HCEC 1CT (cell line): ENCODE data around the gene POLR3GL.

Source experiments
- DNase-seq: peaks from one replicate; pipeline ENCODE4 v3.0.0-alpha.2; 2017

POLR3GL gene

DNA sequence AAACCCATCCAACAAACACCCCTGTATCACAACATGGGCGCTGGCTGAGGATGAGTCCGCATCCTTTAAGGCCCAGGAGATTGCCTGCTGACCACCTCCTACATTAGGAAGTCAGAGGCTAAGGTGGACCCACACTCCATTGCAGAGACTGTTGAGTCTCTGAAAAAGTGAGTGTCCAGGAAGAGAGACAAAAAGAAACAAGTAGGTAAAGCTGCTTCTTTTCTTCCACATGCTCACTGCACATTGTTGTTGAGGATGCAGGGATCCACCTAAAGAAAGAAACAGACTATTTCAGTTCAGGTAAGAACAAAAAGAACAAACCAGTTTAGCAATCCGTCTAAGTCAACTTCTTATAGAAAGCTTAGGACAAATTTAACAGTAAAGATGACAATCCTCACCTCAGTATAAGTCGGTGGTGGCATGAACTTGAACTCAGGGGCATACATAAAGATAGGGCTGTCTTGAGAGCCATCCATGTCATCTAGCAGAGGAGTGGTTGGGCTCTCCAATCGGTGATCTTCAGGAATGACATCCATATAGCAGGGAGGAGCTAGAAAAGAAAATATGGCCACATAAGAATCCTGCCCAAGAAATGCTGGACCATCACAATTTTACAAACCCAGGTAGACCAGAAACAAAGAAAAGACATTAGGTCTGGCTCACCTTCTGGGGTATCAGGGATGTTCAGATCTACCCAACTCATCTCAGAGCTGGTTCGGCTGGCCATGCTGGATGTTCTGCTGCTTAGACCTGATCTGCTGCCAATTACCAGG is 29.3 kb downstream of the POLR3GL start:
- no peak for DNase-seq

DNA sequence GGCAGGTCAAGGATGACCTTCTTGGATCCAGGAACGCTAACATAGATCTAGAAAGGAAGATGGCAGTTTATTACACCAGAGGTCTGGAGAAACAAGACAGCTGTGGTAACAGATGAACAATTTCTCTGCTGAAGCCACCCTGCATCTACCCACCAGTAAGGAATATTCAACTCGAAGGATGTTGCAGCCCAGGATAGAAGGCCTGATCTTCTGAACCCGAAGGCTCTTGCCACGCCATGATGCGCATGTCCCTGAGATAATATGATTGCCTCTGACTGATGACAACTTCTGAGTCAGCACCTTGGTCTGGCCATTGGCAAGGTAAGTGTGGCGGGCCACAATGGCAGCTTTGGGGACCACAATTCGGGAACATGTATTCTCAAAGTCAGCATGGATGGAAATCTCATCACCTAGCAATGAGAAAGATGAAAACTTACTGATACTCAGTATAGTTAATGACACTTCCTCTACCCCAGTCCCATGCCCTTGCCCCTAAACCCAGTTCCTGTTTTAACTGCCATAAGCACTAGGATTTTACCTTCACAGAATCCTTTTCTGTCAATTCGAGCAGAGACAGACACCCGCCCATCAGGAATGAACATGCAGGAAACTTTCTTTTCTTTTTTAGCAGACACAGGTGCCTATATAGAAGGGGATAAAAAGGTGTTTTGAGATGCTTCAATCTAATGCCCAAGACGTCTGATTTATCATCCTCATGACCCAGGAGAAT is 30.1 kb downstream of the POLR3GL start:
- no peak for DNase-seq

DNA sequence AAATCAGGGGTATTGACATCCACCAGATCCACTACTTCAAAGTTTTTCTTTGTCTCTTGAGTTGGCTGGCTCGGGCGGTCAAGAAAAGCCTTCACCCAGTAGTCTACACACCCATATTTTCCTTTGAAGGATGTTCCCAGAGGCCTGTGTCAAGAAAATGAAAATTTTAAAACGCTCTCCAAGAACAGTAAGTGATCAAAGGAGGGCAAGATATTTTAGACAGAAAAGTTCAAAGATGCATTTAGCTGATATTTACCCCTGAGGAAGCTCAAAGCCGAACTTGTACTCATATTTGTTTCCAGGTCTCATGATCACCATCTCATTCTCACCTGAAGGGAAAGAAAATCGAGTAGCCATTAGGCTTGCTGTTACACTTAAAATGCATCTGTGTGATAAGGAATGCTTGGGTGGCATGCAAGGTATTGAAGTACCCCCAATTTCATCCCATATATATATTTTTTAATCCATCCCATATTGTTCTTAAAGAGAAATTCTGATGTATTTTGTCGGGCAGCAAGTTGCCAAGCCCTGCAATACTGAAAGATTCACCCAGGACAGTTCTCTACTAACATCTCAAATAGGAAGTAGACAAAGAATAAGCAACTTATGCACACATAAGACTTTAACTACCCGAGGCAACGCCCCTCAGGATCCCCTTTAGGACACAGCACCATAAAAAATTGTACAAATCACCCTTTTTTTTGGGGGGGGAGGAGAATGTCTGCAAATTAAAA is 30.8 kb downstream of the POLR3GL start:
- DNase-seq: no peak

DNA sequence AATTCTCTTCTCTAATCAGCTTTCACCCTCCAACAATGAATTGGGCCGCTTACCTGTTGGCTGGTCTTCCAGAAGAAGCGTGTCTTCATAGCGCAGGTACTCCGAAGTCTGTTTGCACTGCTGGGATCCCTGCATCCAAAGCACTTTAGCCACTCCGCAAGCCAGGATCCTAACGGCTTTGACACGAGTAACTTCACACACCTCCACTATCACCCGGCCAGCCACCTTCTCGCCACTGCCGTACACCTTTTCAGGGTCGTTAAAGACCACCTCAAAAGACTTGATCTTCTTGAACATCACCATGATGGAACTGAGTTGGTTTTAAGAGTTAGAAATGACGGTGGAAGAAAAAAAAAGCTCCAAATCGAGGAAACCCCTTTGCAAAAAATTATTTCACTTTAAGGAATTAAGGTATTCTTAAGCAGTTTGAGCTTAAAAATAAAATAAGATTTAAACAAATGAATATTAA is 31.5 kb downstream of the POLR3GL start:
- no peak for DNase-seq

DNA sequence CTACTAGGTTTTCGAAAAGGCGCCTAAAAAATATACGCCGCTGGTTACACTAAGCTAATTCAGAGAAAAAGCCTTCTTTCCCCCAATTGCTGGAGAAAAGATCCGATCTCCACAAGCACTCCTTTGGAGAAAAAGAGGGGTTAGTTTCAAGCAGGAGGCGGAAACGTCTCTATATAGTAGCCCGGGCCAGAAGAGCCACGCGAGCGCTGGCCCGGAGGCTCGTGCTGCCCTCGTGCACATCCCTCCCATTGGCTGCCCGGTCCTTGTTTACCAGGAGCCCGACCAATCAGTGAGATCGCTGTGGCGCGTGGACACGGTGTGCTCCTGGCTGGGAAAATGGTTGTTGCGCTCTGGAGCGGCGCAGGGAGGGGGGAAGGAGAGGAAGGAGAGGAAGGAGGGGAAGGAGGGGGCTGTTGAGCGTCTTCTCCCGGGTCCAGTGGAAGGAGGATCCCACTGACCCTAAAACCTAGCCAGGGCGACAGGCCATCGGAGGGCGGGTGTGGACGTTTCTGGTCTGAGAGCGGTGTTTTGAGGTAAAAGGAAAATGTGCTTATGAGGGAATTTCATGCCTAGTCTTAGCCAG is 32.0 kb downstream of the POLR3GL start, which contains the start of gene TXNIP:
TXNIP (minus strand) TSS at position 147 of the 583 bp plus-strand sequence. CDS start 313 bp downstream, outside the sequence.
- peak; percentile 99 for DNase-seq

DNA sequence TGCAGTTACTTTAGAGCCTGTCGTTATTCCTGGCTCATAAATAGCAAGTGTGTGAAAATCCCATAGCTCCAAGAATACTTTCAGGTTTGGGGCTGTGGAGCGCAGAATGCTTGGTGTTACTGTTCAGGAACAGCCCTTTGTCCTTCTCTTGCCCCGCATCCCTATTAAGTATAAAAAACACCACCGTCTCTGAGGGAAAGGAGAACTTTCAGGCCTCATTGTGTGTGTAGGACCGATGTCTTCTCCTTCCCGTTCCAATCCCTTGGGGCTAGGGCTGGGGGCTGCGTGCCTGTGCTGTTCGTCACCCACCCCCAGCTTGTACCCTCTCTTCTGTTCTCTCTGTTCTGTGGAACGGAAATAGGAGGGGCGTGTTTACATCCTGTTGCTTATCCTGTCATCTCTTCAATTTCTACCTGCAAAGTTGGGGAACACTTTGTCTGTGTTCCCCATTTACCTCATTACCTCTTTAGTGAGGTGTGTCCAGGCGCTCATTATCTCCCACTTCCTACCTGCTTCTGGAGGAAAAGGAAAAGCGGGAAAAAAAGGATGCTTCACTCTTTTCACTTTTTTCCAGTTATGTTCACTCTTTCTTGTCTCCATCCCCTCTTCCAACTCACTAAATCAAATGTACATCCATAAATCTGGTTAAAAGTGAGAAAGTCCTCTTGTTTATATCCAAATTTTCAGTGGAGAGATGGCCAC is 32.7 kb downstream of the POLR3GL start:
- no peak for DNase-seq

DNA sequence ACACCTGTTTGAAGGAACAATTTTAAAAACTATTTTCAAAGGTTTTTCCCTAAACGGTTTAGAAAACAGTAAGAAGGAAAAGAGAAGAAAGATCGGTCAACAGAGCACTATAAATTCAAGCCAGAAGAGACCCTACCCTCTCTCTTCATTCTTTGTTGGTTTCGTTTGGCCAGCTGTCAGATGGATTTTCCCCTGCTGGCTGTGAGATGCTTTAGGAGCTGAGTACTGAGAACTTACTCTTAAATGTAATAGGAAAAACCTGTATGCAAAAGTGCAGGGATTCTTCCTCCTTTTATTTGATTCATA is 33.2 kb downstream of the POLR3GL start:
- no peak for DNase-seq

DNA sequence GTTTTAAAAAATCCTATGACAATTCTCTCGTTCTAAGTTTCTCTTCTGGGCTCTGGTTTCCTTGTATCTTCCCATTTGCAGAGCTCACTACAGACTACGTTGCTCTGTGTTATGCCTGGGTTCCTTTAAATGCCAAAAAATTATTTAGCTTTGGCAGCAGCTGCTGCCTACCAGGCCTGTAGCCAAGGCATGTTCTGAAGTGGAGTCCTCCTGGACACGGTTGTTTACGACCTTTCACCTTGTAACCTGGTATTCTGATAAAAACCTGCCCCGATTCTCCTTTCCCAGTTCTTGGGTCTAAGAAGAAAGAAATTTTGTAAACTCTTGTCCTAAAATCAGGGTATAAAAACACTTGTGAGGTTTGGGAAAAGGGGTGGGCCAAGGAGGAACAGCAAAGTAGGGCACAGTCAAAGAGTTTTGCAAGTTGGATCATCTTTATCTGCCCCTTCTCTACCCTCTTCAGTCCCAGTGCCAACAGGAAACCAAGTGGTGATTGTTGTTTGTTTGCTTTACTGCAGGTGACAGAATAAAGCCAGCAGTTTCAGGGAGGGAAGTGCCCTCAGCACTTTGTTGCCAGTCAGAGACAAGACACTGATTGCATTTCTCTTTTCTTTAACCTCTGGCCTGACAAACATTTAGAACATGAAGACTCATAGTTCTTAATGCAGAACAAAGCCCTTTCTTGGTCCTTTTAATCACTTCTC is 35.0 kb downstream of the POLR3GL start:
- no peak for DNase-seq

DNA sequence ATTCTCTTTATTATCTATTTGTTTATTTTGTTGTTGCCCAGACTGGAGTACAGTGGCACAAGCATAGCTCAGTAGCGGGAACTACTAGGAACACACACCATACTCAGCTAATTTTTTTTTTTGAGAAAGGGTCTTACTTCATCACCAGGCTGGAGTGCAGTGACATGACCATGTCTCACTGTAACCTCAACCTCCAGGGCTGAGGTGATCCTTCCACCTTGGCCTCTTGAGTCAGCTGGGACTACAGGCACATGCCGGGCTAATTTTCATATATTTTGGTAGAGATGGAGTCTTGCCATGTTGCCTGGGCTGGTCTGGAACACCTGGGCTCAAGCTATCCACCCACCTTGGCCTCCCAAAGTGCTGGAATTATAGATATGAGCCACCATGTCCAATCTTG is 37.2 kb downstream of the POLR3GL start:
- no peak for DNase-seq

DNA sequence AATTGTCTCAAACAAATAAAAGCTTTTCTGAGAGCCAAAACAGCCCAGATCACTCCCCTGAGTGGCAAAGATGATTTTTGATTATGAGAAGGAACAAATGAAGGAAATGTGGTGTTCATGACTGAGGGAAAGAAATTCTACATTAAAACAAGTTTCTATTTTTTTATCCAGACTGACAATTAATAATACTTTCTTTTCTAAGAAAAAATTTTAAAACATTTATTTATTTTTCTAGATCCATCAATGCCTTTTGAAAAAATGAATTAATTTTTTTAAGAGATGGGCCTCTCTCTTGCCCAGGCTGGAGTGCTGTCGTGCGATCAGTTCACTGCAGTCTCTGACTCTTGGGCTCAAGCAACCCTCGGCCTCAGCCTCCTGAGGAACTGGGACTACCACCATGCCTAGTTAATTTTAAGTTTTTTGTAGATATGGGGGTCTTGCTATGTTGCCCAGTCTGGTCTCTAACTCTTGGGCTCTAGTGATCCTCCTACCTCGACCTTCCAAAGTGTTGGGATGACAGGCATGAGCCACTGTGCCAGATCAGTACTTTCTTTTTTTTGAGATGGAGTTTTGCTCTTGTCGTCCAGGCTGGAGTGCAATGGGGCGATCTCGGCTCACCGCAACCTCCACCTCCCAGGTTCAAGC is 43.1 kb downstream of the POLR3GL start:
- DNase-seq: no peak

DNA sequence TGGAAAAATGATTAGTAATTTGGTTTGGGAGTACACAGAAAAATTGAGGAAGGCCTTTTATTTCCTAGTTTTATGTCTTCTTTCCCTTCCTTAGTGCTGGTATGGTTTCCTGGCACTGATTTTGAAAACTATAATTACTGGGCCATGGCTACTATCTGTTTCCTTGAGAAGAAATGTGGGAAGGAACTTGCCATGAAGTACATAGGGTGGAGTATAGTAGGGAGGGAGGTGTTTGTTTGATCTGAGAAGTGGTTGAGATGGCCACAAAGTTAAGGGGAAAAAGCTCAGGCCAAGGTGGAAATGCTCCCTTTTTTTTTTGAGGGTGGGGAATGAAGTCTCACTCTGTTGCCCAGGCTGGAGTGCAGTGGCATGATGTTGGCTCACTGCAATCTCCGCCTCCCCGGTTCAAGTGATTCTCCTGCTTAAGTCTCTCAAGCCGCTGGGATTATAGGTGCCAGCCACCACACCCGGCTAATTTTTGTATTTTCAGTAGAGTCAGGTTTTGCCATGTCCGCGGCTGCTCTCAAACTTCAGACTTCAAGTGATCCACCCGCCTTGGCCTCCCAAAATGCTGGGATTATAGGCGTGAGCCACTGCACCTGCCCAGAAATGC is 45.7 kb downstream of the POLR3GL start:
- no peak for DNase-seq

DNA sequence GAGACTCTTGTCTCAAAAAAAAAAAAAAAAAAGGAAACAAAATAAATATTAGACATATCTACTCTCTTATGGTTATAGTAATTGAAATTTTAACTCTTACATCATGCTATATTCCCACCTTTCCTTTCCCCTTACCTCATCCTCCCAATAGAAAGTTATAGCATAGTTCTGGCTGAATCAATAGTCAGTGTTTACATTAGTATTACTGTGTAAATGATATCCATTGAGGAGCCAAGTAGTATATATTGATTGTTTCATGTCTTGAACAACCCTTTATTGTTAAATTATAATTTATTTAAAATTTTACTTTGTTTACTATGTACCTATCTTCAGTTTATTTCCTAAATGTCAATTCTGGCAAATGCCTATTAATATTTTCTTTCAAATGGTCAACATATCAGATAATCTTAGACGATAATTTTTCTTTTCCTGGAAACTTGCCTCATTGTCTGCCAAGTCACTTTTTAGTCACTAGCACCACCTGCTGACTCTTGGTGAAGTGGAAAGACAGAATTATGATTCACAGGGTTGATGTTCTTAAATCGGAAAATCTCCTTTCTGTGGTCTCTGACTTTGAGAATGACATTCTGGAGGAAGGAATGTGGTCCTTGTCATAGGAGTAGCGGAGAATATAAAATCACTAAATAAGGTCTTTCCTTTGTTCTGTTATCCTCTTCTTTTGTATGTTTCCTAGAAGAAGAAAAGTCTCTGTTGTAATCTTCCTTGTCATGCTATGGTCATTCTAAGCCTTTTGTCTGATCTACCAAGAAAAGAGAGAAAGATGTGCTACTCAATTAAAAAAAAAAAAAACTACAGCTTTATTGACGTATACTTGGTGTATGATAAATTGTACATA is 48.4 kb downstream of the POLR3GL start:
- DNase-seq: peak; percentile 80

DNA sequence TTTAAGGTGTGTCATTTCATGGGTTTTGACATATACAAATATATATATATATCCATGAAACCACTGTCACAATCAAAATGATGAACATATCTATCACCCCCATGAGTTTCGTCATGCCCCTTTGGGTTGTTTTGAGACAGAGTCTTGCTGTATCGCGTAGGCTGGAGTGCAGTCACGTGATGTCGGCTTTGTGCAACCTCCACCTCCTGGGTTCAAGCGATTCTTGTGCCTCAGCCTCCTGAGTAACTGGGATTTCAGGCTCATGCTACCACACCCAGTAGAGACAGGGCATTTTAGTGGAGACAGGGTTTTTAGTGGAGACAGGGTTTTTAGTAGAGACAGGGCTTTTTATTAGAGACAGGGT is 49.1 kb downstream of the POLR3GL start:
- DNase-seq: no peak

DNA sequence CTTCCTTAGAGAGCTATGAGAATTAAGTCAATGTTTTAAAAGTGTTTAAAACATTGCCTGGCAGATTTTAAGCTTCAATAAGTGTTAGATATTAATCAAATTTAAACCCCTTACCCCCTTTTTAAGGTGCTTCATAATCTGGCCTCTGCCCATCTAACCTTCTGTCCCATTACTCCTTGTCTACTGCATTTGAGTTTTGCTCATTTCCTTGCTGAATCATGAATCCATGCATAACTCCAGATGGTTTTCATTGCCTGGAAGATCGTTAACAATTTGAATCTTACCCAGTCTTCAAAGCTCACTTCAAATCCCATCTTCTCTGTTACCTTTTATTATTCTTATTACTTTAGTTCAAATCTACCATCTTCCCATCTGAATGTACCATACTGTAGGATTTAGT is 52.4 kb downstream of the POLR3GL start:
- DNase-seq: peak; percentile 51

DNA sequence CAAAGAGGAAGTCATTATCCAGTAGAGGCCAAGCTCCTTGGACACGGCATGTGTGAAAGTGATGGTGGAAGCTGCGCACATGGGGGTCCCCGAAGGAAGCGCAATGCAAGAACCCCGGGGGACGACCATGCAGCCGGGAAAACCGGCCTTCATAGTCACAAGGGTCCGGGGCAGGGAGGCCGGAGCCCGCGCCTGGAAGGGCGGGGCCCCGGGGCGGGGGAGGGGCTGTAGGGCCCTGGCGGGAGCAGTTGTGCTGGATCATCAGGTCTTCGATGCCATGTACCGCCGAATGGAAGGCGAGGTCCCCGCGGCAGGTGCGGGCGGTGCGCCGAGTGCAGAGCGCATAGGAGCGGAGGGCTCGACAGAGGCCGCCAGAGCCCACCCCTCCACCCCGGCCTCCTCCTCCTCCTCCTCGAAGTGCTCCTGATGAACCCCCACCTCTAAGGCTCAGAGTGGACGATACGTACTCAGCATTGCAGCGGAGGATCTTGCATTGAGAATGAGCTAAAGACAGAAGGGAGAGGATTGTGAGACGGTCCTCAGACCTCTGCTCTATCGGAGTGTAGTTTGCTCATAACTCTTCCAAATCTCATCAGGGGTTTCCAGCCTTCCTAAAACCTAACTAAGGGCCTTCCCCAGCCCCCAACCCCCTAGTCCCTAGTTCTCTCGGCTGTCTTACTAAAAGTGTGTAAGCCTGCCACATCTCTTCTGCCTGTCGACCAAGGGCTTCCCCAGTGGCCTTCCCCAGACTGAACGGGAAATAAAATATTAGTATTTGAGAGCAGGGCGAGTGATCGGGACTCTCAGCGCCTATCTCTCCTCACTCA is 55.0 kb downstream of the POLR3GL start:
- DNase-seq: no peak

DNA sequence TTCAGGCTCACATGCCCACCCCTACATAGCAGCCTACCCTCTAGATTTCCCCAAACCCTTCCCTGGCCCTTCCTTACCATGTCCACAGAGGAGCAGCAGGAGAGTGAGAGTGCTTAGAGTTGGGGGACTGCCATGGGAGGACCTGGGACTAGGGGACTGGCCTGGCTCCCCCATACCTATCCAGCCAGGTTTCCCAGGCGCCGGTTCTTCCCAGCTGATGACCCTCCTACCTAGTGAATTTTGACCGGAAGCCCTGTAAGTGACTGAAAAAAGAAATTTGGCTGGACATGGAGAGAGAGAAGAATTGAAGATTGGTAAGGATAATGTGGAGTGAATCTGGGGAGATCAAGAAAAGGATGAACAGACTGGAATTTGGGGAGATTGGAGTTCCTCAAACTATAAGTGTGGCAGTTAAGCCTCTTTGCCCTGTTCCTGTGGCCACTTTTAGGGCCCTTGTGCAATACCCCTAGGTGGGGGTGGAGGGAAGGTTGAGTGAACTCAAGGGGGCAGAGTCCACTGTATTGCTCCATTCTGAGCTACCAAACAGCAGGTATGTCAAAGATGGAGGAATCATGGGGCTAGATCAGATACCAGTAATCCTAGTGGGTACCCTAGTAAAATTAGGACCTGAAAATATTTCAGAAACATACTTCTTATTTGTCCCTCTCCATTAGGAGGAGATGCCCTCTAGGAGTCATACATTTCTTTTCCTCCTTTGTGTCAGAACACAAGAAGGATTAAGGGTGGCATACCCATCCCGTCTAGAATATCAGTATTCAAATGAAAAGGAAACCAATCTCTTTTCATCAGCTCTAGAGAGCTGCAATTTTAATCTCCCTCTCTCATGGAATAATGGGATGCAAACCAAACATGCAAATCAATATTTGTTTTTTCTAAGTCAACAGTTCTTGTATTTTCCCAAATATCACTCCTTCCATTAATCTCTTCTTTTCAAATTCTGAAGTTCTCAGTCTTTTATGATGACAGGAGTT is 55.9 kb downstream of the POLR3GL start:
- DNase-seq: no peak

DNA sequence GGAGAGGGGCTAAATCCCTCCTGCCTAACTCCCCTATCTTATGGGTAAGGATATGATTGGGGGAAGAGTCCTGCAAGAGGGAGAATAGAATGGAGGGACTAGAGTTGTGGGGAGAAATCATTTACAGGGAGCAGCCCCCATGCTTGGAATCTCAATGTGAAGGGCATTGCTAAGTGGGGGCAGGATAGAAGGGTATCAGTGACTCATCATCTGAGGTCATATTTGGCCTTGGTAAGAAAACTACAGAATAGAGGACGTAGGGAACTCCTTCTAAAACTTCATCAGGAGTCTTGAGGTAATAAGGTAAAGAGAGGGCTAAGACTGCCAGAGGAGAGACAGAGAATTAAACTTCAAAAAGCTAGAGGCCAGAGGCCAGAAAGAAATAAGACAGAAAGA is 56.6 kb downstream of the POLR3GL start:
- DNase-seq: no peak
